SK-N-SH (cell line): ENCODE results near the gene KLK5. TPM values are rescaled to one million over a fixed set of nuclear protein-coding genes. Genes with fewer than 3 reads are reported as not detected.

ENCODE experiments used
- CTCF ChIA-PET: fragments of 300-600, 350-600 bp; formaldehyde crosslinking; extraction: SDS; loops from one replicate; lab custom pipeline; 2021; lab: Yijun Ruan, JAX
- POLR2A ChIA-PET: fragments of 350-600 bp; sonication (Branson Sonifier 250); formaldehyde crosslinking; extraction: SDS; loops from one replicate; lab custom pipeline; 2020; ENCODE audit warnings: antibody characterized with exemption, inconsistent platforms; lab: Yijun Ruan, JAX
- DNase-seq: peaks from one replicate; pipeline ENCODE4 v3.0.0; 2012
- H2AFZ ChIP-seq: fragments of 200-600 bp; sonication (generic); 2 replicates; pipeline ENCODE4 v1.8.1; 2016; ENCODE audit warnings: antibody characterized with exemption, mild to moderate bottlenecking, low read depth
- H3F3A ChIP-seq: fragments of 200-600 bp; sonication (generic); replicated peaks from 2 replicates; pipeline ENCODE3; 2016; ENCODE audit warnings: antibody characterized with exemption, mild to moderate bottlenecking; ENCODE audit not compliant: insufficient read depth
- H3K27ac ChIP-seq, 2 experiments: fragments of 200-500 bp in 1 of 2; fragments of 200-600 bp in 1 of 2; sonication (Bioruptor generic) in 1 of 2; sonication (generic), shearing (Covaris generic) in 1 of 2; 2 replicates each; pipeline versions ENCODE4 v1.5.1 to v1.6.1; 2014 to 2016; ENCODE audit warnings: low read depth in 2 of 2, inconsistent platforms in 1 of 2, low read length in 1 of 2, mild to moderate bottlenecking in 1 of 2, mixed read lengths in 1 of 2
- H3K27me3 ChIP-seq: fragments of 200-600 bp; sonication (generic), shearing (Covaris generic); 2 replicates; pipeline ENCODE4 v1.6.1; 2016; ENCODE audit warnings: mixed run types; ENCODE audit not compliant: insufficient read depth
- H3K36me3 ChIP-seq, 2 experiments: fragments of 200-500 bp in 1 of 2; fragments of 200-600 bp in 1 of 2; sonication (Bioruptor generic) in 1 of 2; sonication (generic) in 1 of 2; replicated peaks in 1 of 2; 2 replicates each; pipeline versions ENCODE3 to v1.5.1; 2014 to 2016; ENCODE audit warnings: low read length in 1 of 2, mild to moderate bottlenecking in 1 of 2; ENCODE audit not compliant: insufficient read depth in 2 of 2, control insufficient read depth in 1 of 2
- H3K4me1 ChIP-seq, 2 experiments: fragments of 200-500 bp in 1 of 2; fragments of 200-600 bp in 1 of 2; sonication (Bioruptor generic) in 1 of 2; sonication (generic), shearing (Covaris generic) in 1 of 2; 2 replicates each; pipeline versions ENCODE4 v1.5.1 to v1.6.1; 2014 to 2016; ENCODE audit warnings: low read depth in 1 of 2, low read length in 1 of 2, mixed run types in 1 of 2; ENCODE audit not compliant: insufficient read depth in 2 of 2, control insufficient read depth in 1 of 2
- H3K4me2 ChIP-seq: fragments of 200-600 bp; sonication (generic), shearing (Covaris generic); 2 replicates; pipeline ENCODE4 v1.6.1; 2017; ENCODE audit warnings: mixed run types
- H3K4me3 ChIP-seq, 2 experiments: fragments of 200-500 bp in 1 of 2; fragments of 200-600 bp in 1 of 2; sonication (Bioruptor generic) in 1 of 2; sonication (generic), shearing (Covaris generic) in 1 of 2; 2 replicates each; pipeline versions ENCODE4 v1.5.1 to v1.8.1; 2014 to 2016; ENCODE audit warnings: low read depth in 2 of 2, inconsistent platforms in 1 of 2, low read length in 1 of 2, mild to moderate bottlenecking in 1 of 2, mixed read lengths in 1 of 2, moderate library complexity in 1 of 2
- H3K79me2 ChIP-seq: fragments of 200-600 bp; sonication (generic); 2 replicates; pipeline ENCODE4 v1.8.1; 2017; ENCODE audit warnings: mild to moderate bottlenecking; ENCODE audit not compliant: insufficient read depth
- H3K9ac ChIP-seq: fragments of 200-600 bp; sonication (generic); 2 replicates; pipeline ENCODE4 v1.6.1; 2017; ENCODE audit warnings: mixed run types
- H3K9me2 ChIP-seq: fragments of 200-600 bp; sonication (generic); 2 replicates; pipeline ENCODE4 v1.6.1; 2017; ENCODE audit warnings: mixed run types
- H3K9me3 ChIP-seq: fragments of 200-600 bp; sonication (generic); 2 replicates; pipeline ENCODE4 v1.6.1; 2017; ENCODE audit warnings: mixed run types, mild to moderate bottlenecking, moderate library complexity
- H4K20me1 ChIP-seq: fragments of 200-600 bp; sonication (generic); 2 replicates; pipeline ENCODE4 v1.6.1; 2017; ENCODE audit warnings: mild to moderate bottlenecking, mixed run types; ENCODE audit not compliant: insufficient read depth
- CHD2 ChIP-seq: fragments of 150-350 bp; IDR thresholded peaks from 2 replicates; pipeline ENCODE4 v1.6.1; 2018; ENCODE audit warnings: low read length; ENCODE audit not compliant: partially characterized antibody
- ELF1 ChIP-seq: IDR thresholded peaks from 2 replicates; pipeline ENCODE4 v1.4.0; 2012
- EP300 ChIP-seq, 2 experiments: IDR thresholded peaks; 2 replicates each; pipeline versions ENCODE4 v1.4.0 to v1.6.1; 2012; ENCODE audit warnings: borderline replicate concordance in 1 of 2, low read depth in 1 of 2, low read length in 1 of 2
- FOXM1 ChIP-seq: IDR thresholded peaks from 2 replicates; pipeline ENCODE4 v1.4.0; 2012; ENCODE audit warnings: low read depth, mild to moderate bottlenecking
- GABPA ChIP-seq: IDR thresholded peaks from 2 replicates; pipeline ENCODE4 v1.4.0; 2012; ENCODE audit warnings: low read depth, mild to moderate bottlenecking
- MEF2A ChIP-seq: IDR thresholded peaks from 2 replicates; pipeline ENCODE4 v1.4.0; 2012; ENCODE audit warnings: low read depth, borderline replicate concordance
- MXI1 ChIP-seq: IDR thresholded peaks from 2 replicates; pipeline ENCODE4 v1.6.1; 2012; ENCODE audit warnings: mild to moderate bottlenecking, low read depth, low read length, improper control_type of control experiment
- NFIC ChIP-seq: IDR thresholded peaks from 2 replicates; pipeline ENCODE4 v1.4.0; 2012; ENCODE audit warnings: borderline replicate concordance
- POLR2AphosphoS5 ChIP-seq: IDR thresholded peaks from 2 replicates; pipeline ENCODE4 v1.6.1; 2012; ENCODE audit warnings: low read depth, low read length
- RAD21 ChIP-seq: IDR thresholded peaks from 2 replicates; pipeline ENCODE4 v1.6.1; 2012; ENCODE audit warnings: mild to moderate bottlenecking, low read length
- RXRA ChIP-seq: IDR thresholded peaks from 2 replicates; pipeline ENCODE4 v1.4.0; 2012; ENCODE audit warnings: low read depth, mild to moderate bottlenecking, borderline replicate concordance
- SIN3A ChIP-seq: IDR thresholded peaks from 2 replicates; pipeline ENCODE4 v1.6.1; 2012; ENCODE audit warnings: low read depth, mild to moderate bottlenecking, low read length, moderate library complexity, borderline replicate concordance
- TCF12 ChIP-seq: IDR thresholded peaks from 2 replicates; pipeline ENCODE4 v1.4.0; 2012
- TEAD4 ChIP-seq: IDR thresholded peaks from 2 replicates; pipeline ENCODE4 v1.4.0; 2012; ENCODE audit warnings: mild to moderate bottlenecking, borderline replicate concordance; ENCODE audit not compliant: insufficient read depth
- USF1 ChIP-seq: IDR thresholded peaks from 2 replicates; pipeline ENCODE4 v1.4.0; 2012; ENCODE audit warnings: low read depth, borderline replicate concordance
- USF2 ChIP-seq: fragments of 150-350 bp; IDR thresholded peaks from 2 replicates; pipeline ENCODE4 v1.6.1; 2017; ENCODE audit warnings: antibody characterized with exemption, low read length, low read depth, borderline replicate concordance
- WGBS: methylation state at CpG from one replicate; pipeline ENCODE4 v1.1.6; 2017; ENCODE audit warnings: low lambda C conversion rate; 5-methylcytosine and 5-hydroxymethylcytosine counted together
- polyA plus RNA-seq, 3 experiments: library from polyadenylated mRNA; depleted of rRNA; stranded (reverse); fragments of >200 nt; gene quantifications; 2 replicates each; pipeline ENCODE4 v1.2.3, GENCODE V29; 2012
- TF ChIP-seq, protein P1 (sequence below): fragments of 200-600 bp; sonication (generic); IDR thresholded peaks from 2 replicates; pipeline ENCODE4 v1.6.1; 2017; ENCODE audit warnings: antibody characterized with exemption, mild to moderate bottlenecking, moderate library complexity
- TF ChIP-seq, protein P2 (sequence below): IDR thresholded peaks from 2 replicates; pipeline ENCODE4 v1.4.0; 2012; ENCODE audit warnings: low read depth, borderline replicate concordance

KLK5 gene
- polyA plus RNA-seq, 1 of the 3 experiments (the other 2 are of a cell fraction): not detected

DNA sequence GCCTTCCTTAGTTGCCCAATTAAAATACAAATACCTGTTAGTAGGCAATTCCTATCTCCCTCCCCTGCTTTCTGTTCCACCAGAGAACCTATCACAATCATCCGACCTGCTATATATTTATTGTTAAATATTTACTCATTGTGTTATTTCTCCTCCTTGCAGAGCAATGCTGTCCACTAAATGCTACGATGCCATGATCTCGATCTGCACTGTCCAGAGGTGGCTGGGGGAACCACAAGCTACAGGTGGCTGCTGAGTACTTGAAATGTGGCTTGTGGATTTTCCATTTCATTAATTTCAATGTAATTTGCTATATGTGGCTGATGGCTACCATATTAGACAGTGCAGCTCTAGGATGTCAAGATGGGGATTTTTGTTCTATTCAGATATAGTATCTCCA lies 11.4 kb upstream of the KLK5 start:
- CTCF ChIA-PET: no interaction called here
- no peaks in the 10 kb centered on the region for H3K4me1 ChIP-seq
- no peak overlapping the region for H3K9ac ChIP-seq
- no peak for DNase-seq
- H3K9me2 ChIP-seq: no peaks in the 10 kb centered on the region
- no peak overlapping the region for H3K27ac ChIP-seq
- no peak overlapping the region for H3K4me3 ChIP-seq
- POLR2A ChIA-PET: no interaction called here
- H2AFZ ChIP-seq: no peak overlapping the region
- no peaks in the 10 kb centered on the region for H3K79me2 ChIP-seq
- H3K27me3 ChIP-seq: peaks cover 29% of the 10 kb centered on the region
- TF ChIP-seq POLR2AphosphoS5 (no peak), NFIC (no peak), MEF2A (no peak), SIN3A (no peak), ELF1 (no peak), USF1 (no peak), MXI1 (no peak), RAD21 (no peak), RXRA (no peak), TEAD4 (no peak), TCF12 (no peak), EP300 (IDR thresholded peaks at IDR 0.05; ENCODE audit: borderline replicate concordance in 1 of 2, low read depth in 1 of 2, low read length in 1 of 2) (no peak), USF2 (no peak), FOXM1 (no peak), CHD2 (no peak), GABPA (no peak)
- TF ChIP-seq, protein P1, sequence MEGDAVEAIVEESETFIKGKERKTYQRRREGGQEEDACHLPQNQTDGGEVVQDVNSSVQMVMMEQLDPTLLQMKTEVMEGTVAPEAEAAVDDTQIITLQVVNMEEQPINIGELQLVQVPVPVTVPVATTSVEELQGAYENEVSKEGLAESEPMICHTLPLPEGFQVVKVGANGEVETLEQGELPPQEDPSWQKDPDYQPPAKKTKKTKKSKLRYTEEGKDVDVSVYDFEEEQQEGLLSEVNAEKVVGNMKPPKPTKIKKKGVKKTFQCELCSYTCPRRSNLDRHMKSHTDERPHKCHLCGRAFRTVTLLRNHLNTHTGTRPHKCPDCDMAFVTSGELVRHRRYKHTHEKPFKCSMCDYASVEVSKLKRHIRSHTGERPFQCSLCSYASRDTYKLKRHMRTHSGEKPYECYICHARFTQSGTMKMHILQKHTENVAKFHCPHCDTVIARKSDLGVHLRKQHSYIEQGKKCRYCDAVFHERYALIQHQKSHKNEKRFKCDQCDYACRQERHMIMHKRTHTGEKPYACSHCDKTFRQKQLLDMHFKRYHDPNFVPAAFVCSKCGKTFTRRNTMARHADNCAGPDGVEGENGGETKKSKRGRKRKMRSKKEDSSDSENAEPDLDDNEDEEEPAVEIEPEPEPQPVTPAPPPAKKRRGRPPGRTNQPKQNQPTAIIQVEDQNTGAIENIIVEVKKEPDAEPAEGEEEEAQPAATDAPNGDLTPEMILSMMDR: no peak
- TF ChIP-seq, protein P2, sequence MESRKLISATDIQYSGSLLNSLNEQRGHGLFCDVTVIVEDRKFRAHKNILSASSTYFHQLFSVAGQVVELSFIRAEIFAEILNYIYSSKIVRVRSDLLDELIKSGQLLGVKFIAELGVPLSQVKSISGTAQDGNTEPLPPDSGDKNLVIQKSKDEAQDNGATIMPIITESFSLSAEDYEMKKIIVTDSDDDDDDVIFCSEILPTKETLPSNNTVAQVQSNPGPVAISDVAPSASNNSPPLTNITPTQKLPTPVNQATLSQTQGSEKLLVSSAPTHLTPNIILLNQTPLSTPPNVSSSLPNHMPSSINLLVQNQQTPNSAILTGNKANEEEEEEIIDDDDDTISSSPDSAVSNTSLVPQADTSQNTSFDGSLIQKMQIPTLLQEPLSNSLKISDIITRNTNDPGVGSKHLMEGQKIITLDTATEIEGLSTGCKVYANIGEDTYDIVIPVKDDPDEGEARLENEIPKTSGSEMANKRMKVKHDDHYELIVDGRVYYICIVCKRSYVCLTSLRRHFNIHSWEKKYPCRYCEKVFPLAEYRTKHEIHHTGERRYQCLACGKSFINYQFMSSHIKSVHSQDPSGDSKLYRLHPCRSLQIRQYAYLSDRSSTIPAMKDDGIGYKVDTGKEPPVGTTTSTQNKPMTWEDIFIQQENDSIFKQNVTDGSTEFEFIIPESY: no peak
- no peak overlapping the region for H3K4me2 ChIP-seq
- H3K9me3 ChIP-seq: no peaks in the 10 kb centered on the region
- H4K20me1 ChIP-seq: no peaks in the 10 kb centered on the region
- WGBS: 3% methylated on average over 3 of the region's 3 CpGs
- H3K36me3 ChIP-seq: no peaks in the 10 kb centered on the region
- H3F3A ChIP-seq: no peaks in the 10 kb centered on the region
